GM19023 (cell line): ENCODE measurements around the gene FAM234B.

Experiments used
- ATAC-seq: cut with Tn5 transposase; IDR thresholded peaks from one replicate; pipeline ENCODE4 v1.9.1; 2021; ENCODE audit warnings: mild to moderate bottlenecking, moderate library complexity; ENCODE audit not compliant: unreplicated experiment

FAM234B gene

DNA sequence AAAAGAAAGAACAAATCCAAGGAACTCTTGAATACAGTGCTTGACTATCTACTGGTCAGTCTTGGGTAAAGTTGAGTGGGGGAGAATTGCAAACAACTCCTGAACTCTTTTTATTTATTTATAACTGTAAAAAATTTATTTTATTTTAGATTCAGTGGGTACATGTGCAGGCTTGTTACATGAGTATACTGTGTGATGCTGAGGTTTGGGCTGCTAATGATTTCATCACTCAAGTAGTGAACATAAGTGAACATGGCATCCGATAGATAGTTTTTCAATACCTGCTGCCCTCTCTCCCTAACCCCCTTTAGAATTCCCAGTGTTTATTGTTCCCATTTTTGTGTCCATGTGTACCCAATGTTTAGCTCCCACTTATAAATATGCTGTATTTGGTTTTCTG is 62.5 kb downstream of the FAM234B start:
- ATAC-seq = no peak

DNA sequence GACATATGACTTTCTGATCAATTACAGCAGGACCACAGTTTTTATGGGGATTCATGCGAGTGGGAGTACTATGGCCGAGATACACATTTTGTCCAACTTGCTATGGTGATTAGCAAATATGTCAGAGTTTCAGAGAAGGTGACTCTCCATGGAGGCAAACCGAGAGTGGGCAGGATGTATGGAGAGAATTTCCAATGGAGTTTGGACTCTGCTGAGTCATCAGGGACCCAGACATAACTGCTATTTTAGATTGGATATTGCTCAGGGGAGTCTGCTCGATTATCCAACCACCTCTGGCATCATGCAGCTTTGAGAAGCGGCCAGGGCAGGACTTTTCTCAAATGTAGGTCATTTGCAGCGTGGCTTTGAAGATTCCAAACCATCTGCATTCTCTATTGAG is 68.8 kb downstream of the FAM234B start:
- no peak for ATAC-seq

DNA sequence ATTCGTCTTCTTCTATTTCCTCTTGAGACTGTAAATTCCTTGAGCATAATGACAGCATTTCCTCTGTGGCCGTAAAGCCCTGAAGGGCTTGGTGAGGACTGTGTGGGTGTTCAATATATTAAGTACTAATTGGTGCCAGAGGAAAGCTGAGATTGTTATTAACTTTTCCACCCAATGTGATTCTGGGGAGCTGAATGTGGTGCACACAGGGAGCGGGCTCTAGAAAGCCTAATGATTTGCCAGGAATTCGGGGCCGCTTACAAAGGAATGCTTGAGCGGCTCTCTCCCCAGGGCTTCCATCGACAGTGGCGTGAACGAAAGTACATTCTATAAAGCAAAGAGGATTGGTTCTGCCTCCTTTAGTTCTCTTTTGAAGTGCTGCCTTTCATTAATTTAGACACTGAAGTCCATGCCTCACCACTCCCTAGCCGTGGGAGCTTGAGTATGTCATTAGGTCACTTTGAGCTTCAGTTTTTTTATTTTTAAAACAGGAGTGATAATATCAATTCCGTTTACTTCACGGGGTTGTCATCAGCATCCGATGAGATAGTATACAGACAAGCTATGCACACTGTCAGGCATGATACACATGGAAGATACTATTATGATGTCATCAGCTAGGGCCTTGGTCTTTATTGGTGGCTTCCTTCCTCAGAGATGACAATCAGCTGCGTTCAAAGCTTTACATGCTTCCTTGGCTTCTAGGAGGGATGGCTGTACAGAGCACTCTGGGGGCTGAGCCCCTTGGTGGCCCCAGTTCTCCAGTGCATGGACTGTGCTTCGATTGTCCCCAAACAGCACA is 70.3 kb downstream of the FAM234B start:
- ATAC-seq = no peak

DNA sequence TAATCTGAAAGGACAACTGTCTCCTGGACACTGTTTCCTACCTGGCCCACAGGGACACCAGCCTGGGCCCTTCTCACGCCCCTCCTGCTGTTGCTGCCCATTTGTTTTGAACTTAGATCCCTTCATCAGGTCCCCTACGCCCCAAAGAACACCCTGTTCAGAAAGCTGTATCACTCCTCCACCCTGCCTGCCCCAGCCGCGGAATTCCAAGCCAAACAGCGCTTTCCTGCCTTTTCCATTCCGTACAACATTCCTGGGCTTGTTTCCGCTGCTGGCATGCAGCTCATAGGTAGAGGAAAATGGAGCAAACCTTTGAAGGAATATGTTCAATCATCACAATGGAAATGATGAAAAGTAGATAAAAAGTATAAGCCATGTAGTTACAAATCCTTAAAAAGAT is 72.1 kb downstream of the FAM234B start:
- no peak for ATAC-seq

DNA sequence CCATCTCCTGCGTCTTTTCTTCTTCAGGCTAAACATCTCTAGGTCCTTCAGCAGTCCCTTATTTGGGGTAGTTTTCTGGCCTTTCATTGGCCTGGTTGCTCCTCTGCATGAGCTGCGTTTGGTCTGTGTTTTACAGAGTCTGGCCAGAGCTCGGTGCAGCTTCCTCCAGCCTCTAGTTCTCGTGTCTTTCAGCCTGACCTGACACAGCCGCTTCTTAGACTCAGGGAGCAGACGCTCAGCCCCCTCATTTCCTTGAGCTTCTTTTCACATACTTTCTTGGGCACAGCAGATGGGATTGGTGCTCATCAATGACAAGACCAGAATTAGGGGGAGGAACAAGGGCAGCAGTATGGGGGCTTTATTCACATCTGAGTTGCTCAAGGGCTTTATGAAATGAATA is 72.8 kb downstream of the FAM234B start:
- no peak for ATAC-seq

DNA sequence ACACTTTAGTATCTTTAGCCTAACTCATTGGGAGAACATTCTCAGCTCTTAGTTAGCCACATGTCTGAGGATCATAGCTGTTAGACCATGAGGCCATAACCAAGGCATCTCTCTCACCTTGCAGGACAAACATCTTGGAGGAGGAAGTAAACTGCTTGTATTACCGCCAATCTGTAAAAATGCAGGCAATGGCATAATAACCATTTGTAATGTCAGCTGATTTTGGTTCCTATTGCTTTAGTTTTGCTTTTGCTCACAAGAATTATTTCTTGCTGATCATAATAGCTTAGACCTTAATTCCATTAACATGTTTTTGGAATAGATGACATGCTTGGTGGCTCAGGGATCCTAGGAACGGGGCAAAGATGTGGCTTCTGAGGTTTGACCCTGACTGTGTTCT is 75.6 kb downstream of the FAM234B start:
- ATAC-seq = no peak

DNA sequence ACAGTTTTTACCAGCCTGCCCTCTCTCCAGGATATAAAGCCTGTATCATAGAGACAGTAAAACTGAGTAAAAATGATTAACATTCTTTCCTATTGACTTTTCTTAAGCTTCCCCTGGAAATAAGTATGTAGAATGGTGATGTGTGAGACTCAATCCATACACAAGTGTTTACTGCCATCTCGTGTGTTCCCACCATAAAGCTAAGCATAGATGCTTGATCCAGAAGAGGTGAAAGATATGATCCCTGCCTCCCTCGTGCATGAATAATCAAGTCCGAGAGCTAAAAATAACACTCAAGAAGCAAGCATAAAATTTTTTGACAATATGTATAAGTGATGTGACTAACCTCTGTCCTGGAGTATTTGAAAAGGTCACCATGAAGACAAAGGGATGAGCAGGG is 76.2 kb downstream of the FAM234B start:
- ATAC-seq = no peak

DNA sequence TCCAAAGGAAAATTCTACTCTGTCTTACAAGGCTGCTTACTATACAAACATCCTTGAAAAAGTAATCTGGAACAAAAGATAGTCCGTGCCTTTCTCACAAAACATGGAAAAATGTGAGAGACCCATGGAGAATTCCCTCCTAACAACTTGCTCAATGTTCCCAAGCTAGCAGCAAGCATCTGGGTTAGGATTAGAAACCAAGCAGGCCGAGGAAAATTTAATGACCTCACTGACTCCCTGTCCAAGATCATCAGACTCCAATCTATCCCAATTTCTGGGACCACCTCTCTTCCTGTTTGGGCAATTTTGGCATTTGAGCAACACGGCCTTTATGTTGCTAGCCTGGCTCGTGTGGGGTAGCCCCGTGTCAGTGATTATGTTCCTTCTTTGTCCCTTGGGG is 77.4 kb downstream of the FAM234B start:
- no peak for ATAC-seq

DNA sequence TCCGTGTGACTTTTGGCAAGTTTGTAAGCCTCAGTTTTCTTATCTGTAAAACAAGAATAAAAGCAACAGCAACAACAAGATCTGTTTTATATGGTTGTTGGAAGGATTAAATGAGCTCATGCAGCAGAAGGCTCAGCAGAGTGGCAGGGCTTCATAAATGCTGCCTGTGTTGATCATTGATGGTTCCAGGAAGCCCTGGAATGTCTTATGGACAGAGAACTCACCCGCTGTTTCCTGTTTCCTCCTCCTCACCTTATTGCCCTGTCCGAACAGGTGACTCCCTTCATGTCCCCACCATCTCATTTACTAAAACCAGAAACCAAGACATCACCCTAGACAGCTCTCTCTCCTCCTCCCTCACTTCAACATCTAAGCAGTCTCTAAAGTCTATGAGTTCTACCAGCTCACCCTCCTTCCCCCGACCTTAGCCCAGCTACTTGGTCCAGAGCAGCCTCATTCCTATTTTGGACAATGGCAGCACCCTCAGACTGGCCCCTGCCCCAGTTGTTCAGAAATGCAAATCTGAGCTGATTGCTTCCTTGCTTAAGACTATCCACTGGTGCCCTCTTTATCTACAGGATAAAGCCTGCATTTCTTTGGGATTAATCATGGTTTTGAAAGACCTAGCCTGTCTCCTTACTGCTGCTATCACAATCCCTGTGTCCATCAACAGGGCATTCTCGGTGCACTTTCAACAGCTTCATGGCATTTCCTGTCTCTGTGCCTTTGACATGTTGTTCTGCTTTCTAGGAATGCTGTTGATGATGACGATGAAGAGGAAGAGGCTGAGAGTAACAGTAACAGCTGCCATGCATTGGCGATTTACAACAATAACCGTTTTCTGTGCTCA is 80.7 kb downstream of the FAM234B start:
- ATAC-seq = no peak

DNA sequence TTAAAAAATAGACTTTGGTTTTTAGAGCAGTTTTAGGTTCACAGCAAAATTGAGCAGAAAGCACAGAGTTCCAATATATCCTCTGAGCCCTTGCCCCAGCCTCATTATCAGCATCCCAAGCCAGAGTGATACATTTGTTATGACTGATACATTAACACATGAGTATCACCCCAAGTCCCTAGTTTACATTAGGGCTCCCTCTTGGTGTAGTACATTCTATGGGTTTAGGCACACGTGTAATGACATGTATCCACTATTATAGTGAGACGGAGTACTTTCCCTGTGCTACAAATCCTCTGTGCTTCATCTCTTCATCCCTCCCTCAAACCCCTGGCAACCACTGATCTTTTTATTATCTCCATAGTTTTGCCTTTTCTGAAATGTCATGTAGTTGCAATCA is 81.8 kb downstream of the FAM234B start:
- no peak for ATAC-seq

DNA sequence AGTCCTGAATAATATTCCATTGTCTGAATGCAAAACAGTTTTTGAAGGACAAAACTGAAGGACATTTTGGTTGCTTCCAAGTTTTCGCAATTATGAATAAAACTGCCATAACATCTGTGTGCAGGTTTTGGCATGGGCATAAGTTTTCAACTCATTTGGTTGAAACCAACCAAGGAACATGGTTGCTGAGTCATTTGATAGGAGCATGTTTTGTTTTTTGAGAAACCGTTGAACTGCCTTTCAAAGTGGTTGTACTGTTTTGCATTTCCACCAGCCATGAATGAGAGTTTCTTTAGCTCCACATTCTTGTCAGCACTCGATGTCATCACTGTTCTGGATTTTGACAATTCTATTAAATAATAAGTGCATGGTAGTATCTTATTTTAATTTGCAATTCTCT is 82.3 kb downstream of the FAM234B start:
- ATAC-seq = no peak

DNA sequence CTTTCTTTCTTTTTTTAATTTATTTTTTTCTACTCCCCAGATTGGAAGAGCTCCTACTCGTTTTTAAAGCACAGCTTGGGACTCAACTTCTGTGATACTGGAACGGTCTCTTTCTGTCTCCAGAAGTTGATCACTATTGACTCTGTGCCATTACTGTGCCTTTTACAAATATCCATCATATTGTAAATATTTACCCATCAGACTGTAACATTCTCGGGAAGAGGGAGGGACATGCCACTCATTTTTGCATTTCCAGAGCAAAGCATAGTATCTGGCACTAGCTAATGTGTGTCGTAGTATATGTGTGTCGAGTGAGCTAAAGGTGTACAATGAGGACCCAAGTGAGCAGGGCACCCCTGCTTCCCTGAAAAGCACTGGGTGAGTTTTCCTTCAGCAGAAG is 83.3 kb downstream of the FAM234B start:
- ATAC-seq = no peak

DNA sequence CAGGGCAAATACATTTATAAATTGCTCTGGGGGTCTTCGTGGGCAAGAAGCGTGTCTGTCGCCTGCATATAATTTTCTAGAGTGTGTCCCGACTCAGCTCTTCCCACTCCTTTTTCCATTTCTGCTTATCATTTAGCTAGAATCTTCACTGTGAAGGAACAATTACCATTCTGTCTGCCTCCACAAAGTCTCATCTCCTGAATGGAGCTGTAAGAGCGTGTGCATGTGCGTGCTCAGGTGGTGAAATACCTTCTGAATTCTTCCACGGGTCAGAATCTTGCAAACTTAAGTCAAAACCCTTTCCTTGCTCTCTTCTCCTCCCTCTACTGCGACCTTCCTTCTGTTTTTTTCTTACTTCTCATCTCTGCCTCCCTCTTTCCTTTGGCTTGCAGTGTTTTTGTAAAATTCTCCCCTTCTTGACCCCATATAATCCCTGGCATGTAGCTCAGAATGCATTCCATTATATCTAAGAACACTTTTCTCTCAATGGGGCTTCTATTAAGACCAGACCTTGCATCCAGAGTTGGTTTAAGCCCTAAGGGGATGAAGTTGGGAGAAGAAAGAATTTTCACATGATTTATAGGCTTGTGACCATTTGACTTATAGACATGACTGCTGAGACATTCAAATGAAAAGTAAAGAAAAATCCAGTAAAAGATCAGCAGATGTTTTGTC is 84.2 kb downstream of the FAM234B start:
- no peak for ATAC-seq

DNA sequence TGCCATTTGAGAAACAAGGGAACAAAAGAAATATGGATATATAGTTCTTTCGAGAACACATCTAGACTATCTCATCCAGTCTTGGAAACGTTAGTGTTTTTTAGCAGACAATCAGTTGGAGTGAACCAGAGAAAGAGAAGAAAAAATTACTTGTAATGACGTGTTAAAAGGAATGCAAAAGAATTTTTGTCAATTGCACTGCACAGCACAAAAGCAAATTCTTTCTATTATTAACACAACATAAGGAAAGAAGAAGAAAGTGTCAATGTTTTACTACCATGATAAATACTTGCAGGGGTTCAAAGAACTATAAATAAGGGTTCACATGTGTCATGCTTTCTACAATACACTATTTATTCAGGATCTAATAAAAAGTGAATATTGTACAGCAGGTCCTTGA is 86.8 kb downstream of the FAM234B start:
- ATAC-seq = no peak
